GM12875 (cell line): Measurements from ENCODE around the gene TRMU.

Experiments
- H3K4me3 ChIP-seq: one replicate; pipeline ENCODE4 v1.5.1; 2011; ENCODE audit warnings: low read depth, low read length, control low read depth
- CTCF ChIP-seq: IDR thresholded peaks from 2 replicates; pipeline ENCODE4 v1.5.1; 2011; ENCODE audit warnings: low read depth, mild to moderate bottlenecking, control low read depth, inconsistent platforms, low read length, moderate library complexity, borderline replicate concordance; ENCODE audit not compliant: insufficient read depth

TRMU gene

GRCh38 chr22:46405901-46406300, 70.4 kb downstream of the TRMU start:
- TF ChIP-seq CTCF: no peak

GRCh38 chr22:46406349-46406748, 70.8 kb downstream of the TRMU start:
- TF ChIP-seq CTCF: no peak
- H3K4me3 ChIP-seq: no peak overlapping the region

More at GRCh38 chr22:46405901-46406300, 70.4 kb downstream of the TRMU start:
- no peak overlapping the region for H3K4me3 ChIP-seq

GRCh38 chr22:46406791-46407190, 71.3 kb downstream of the TRMU start:
- no peak overlapping the region for H3K4me3 ChIP-seq
- TF ChIP-seq CTCF: no peak
